A549 treated with CpdA at 1 μM for 4 hours (cell line): Measurements from ENCODE around the gene ZNF644. TPM values are rescaled to one million over a fixed set of nuclear protein-coding genes. Genes with fewer than 3 reads are reported as not detected.

Source experiments
- total RNA-seq: library from RNA; stranded (reverse); fragments of 200-300 nt; extraction: Qiagen RNA extraction; gene quantifications from 5 replicates; pipeline ENCODE4 v1.2.3, GENCODE V29; 2022; ENCODE audit warnings: low read depth

Gene ZNF644
- 11.4 to 16.8 TPM (median 12.8 TPM) in 5 replicates for total RNA-seq

GRCh38 chr1:91021686-91022517 lies at the start of gene ZNF644:
ZNF644 (minus strand) TSS chr1:91022035; CDS start chr1:90982353, 39,682 bp downstream.

